HEK293T (cell line): ENCODE results near the gene GMCL2.

ENCODE experiments used
- BHLHE40 ChIP-seq: fragments of 450-650 bp; IDR thresholded peaks from 2 replicates; pipeline ENCODE4 v1.6.1; 2016; ENCODE audit warnings: mild to moderate bottlenecking, moderate library complexity, borderline replicate concordance
- CTBP1 ChIP-seq: fragments of 450-650 bp; IDR thresholded peaks from 2 replicates; pipeline ENCODE4 v1.6.1; 2016; ENCODE audit warnings: borderline replicate concordance
- FOXK2 ChIP-seq: fragments of 450-650 bp; IDR thresholded peaks from 2 replicates; pipeline ENCODE4 v1.6.1; 2016; ENCODE audit warnings: mild to moderate bottlenecking
- FOXM1 ChIP-seq: fragments of 450-650 bp; IDR thresholded peaks from 2 replicates; pipeline ENCODE4 v1.6.1; 2017; ENCODE audit warnings: mild to moderate bottlenecking, borderline replicate concordance
- SP1 ChIP-seq: fragments of 450-650 bp; IDR thresholded peaks from 2 replicates; pipeline ENCODE4 v1.6.1; 2017
- SUZ12 ChIP-seq: fragments of 450-650 bp; IDR thresholded peaks from 2 replicates; pipeline ENCODE4 v1.6.1; 2016; ENCODE audit warnings: mild to moderate bottlenecking

DNA sequence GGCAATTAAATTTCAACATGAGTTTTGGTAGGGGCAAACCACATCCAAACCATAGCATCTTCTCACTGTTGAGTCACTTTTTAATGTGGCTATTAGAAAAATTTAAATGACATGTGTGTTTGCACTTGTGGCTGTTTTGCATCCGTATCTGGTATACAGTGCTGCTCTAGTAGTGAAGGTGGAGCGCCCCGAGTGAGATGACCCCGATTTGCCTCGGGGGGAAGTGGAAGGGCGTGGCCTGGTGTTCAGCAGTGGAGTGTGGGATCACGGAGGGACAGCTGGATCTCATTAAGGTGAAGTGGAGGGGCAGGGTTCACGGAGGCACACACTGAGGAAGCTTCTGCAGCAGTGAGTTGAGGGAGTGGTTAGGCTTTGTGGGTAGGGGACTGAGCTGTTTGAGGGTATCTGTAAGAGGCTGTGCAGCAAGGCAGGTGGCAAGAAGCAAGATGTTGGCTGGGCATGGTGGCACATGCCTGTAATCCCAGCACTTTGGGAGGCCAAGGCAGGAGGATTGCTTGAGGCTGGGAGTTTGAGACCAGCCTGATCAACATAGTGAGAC, 6.2 kb upstream of the GMCL2 start:
- TF ChIP-seq FOXK2 (no peak), FOXM1 (no peak), SP1 (no peak), BHLHE40 (no peak), CTBP1 (no peak), SUZ12 (no peak)
